ENCODE results near the gene ADCY1.

GRCh38 chr7:45625067-45625466 lies 50.9 kb downstream of the ADCY1 start:
- TF ChIP-seq, protein P1, sequence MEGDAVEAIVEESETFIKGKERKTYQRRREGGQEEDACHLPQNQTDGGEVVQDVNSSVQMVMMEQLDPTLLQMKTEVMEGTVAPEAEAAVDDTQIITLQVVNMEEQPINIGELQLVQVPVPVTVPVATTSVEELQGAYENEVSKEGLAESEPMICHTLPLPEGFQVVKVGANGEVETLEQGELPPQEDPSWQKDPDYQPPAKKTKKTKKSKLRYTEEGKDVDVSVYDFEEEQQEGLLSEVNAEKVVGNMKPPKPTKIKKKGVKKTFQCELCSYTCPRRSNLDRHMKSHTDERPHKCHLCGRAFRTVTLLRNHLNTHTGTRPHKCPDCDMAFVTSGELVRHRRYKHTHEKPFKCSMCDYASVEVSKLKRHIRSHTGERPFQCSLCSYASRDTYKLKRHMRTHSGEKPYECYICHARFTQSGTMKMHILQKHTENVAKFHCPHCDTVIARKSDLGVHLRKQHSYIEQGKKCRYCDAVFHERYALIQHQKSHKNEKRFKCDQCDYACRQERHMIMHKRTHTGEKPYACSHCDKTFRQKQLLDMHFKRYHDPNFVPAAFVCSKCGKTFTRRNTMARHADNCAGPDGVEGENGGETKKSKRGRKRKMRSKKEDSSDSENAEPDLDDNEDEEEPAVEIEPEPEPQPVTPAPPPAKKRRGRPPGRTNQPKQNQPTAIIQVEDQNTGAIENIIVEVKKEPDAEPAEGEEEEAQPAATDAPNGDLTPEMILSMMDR (conservative IDR thresholded peaks at IDR 0.05; ENCODE audit: low read depth, low read length): no peak
- no peak for TF ChIP-seq EZH2 (IDR thresholded peaks at IDR 0.05; ENCODE audit: low read length, unreplicated experiment)

All from PC-3 (cell line).